Measurements from ENCODE around the gene GIT2.
"Not testable (repeated sequence)": the region's sequence is repeated elsewhere in the genome, so short reads cannot be mapped to it uniquely, and the experiment has no call there.

The GIT2 gene

GRCh38 chr12:109914461-109914860 is 81.7 kb downstream of the GIT2 start:
- Mint-ChIP-seq H3K36me3 (peaks cover 90% of the 10 kb centered on the region), H3K4me3 (no peak overlapping the region), H3K9me3 (no peaks in the 10 kb centered on the region), H3K27ac (peak overlapping the region; percentile 85), H3K4me1 (no peaks in the 10 kb centered on the region)
- ATAC-seq (no peak), DNase-seq (ENCODE audit: low spot score in 2 of 2) (no peak)

- ATAC-seq (no peak), DNase-seq (ENCODE audit: low spot score in 2 of 2) (no peak)
- Mint-ChIP-seq H3K4me3 (no peak overlapping the region), H3K36me3 (peaks cover 88% of the 10 kb centered on the region), H3K9me3 (no peaks in the 10 kb centered on the region), H3K27ac (no peak overlapping the region), H3K4me1 (no peaks in the 10 kb centered on the region)
These were observed 83.3 kb downstream of the GIT2 start for GRCh38 chr12:109912855-109913321.

GRCh38 chr12:109910969-109911348 is 85.2 kb downstream of the GIT2 start:
- no peaks in the 10 kb centered on the region for H3K9me3 Mint-ChIP-seq
- H3K4me3 Mint-ChIP-seq, result no peak overlapping the region
- no peaks in the 10 kb centered on the region for H3K4me1 Mint-ChIP-seq
- DNase-seq (ENCODE audit: low spot score in 2 of 2), result no peak
- ATAC-seq, result peak; percentile 54
- H3K36me3 Mint-ChIP-seq, result peaks cover 88% of the 10 kb centered on the region
- no peak overlapping the region for H3K27ac Mint-ChIP-seq

GRCh38 chr12:109910254-109910968 is 85.8 kb downstream of the GIT2 start:
- ATAC-seq, result no peak
- H3K27ac Mint-ChIP-seq, result no peak overlapping the region
- no peak for DNase-seq (ENCODE audit: low spot score in 2 of 2)
- no peaks in the 10 kb centered on the region for H3K9me3 Mint-ChIP-seq
- H3K36me3 Mint-ChIP-seq, result peaks cover 88% of the 10 kb centered on the region
- no peak overlapping the region for H3K4me3 Mint-ChIP-seq
- no peaks in the 10 kb centered on the region for H3K4me1 Mint-ChIP-seq

GRCh38 chr12:109905301-109905700 is 90.9 kb downstream of the GIT2 start:
- DNase-seq (ENCODE audit: low spot score in 2 of 2) (no peak), ATAC-seq (no peak)
- Mint-ChIP-seq H3K4me3 (no peak overlapping the region), H3K4me1 (peaks cover 25% of the 10 kb centered on the region), H3K36me3 (peaks cover 74% of the 10 kb centered on the region), H3K9me3 (no peaks in the 10 kb centered on the region), H3K27ac (peak overlapping the region; percentile 94)

- H3K4me3 Mint-ChIP-seq, result no peak overlapping the region
- no peak overlapping the region for H3K27ac Mint-ChIP-seq
- H3K36me3 Mint-ChIP-seq, result peaks cover 63% of the 10 kb centered on the region
- no peak for ATAC-seq
- peaks cover 31% of the 10 kb centered on the region for H3K4me1 Mint-ChIP-seq
- DNase-seq (ENCODE audit: low spot score in 2 of 2), result no peak
- no peaks in the 10 kb centered on the region for H3K9me3 Mint-ChIP-seq
These were observed 93.2 kb downstream of the GIT2 start for GRCh38 chr12:109902891-109903418.

- peaks cover 31% of the 10 kb centered on the region for H3K4me1 Mint-ChIP-seq
- H3K27ac Mint-ChIP-seq, result peak overlapping the region; percentile 95
- peaks cover 44% of the 10 kb centered on the region for H3K36me3 Mint-ChIP-seq
- no peaks in the 10 kb centered on the region for H3K9me3 Mint-ChIP-seq
- DNase-seq (ENCODE audit: low spot score in 2 of 2) (no peak), ATAC-seq (peak; percentile 12)
- peak overlapping the region; percentile 87 for H3K4me3 Mint-ChIP-seq
These were observed 95.2 kb downstream of the GIT2 start for GRCh38 chr12:109900752-109901580.

GRCh38 chr12:109899783-109900751 is 96.1 kb downstream of the GIT2 start, which contains the start of gene TCHP:
TSS of gene TCHP (plus strand) at chr12:109900274. CDS start at chr12:109903027, 2,753 bp downstream.
- Mint-ChIP-seq H3K4me3 (peak within 1 kb of the TSS; percentile 87), H3K36me3 (peaks cover 35% of the 10 kb centered on the region), H3K4me1 (peaks cover 29% of the 10 kb centered on the region), H3K27ac (peak within 1 kb of the TSS; percentile 95), H3K9me3 (no peaks in the 10 kb centered on the region)
- peak; percentile 90 for ATAC-seq
- peak; percentile 42 to 83 for DNase-seq (ENCODE audit: low spot score in 2 of 2)

- H3K4me1 Mint-ChIP-seq, result peaks cover 25% of the 10 kb centered on the region
- H3K27ac Mint-ChIP-seq, result peak overlapping the region; percentile 95
- not testable (repeated sequence) for ATAC-seq; DNase-seq (ENCODE audit: low spot score in 2 of 2); H3K9me3 Mint-ChIP-seq
- H3K36me3 Mint-ChIP-seq, result peaks cover 27% of the 10 kb centered on the region
- peak overlapping the region; percentile 87 for H3K4me3 Mint-ChIP-seq
These were observed 96.8 kb downstream of the GIT2 start for GRCh38 chr12:109899345-109899744.

- Mint-ChIP-seq H3K9me3 (no peaks in the 10 kb centered on the region), H3K4me3 (no peak overlapping the region)
These were observed 99.1 kb downstream of the GIT2 start for GRCh38 chr12:109897029-109897428.

GRCh38 chr12:109896188-109896587 is 100.0 kb downstream of the GIT2 start:
- H3K4me1 Mint-ChIP-seq, result peaks cover 35% of the 10 kb centered on the region
- no peaks in the 10 kb centered on the region for H3K9me3 Mint-ChIP-seq
- no peak for DNase-seq (ENCODE audit: low spot score in 2 of 2)
- H3K27ac Mint-ChIP-seq, result no peak overlapping the region
- no peak overlapping the region for H3K4me3 Mint-ChIP-seq
- peaks cover 11% of the 10 kb centered on the region for H3K36me3 Mint-ChIP-seq
- no peak for ATAC-seq

More at GRCh38 chr12:109897029-109897428, 99.1 kb downstream of the GIT2 start:
- DNase-seq (ENCODE audit: low spot score in 2 of 2) (no peak), ATAC-seq (no peak)
- Mint-ChIP-seq H3K27ac (no peak overlapping the region), H3K4me1 (peaks cover 40% of the 10 kb centered on the region), H3K36me3 (peaks cover 11% of the 10 kb centered on the region)

GRCh38 chr12:109894939-109895338 is 101.2 kb downstream of the GIT2 start:
- H3K36me3 Mint-ChIP-seq, result peaks cover 3% of the 10 kb centered on the region
- ATAC-seq (no peak), DNase-seq (ENCODE audit: low spot score in 2 of 2) (no peak)
- H3K9me3 Mint-ChIP-seq, result no peaks in the 10 kb centered on the region
- no peak overlapping the region for H3K4me3 Mint-ChIP-seq
- peaks cover 24% of the 10 kb centered on the region for H3K4me1 Mint-ChIP-seq
- H3K27ac Mint-ChIP-seq, result no peak overlapping the region

GRCh38 chr12:109893261-109893995 is 102.7 kb downstream of the GIT2 start:
- Mint-ChIP-seq H3K4me1 (peaks cover 37% of the 10 kb centered on the region), H3K36me3 (no peaks in the 10 kb centered on the region), H3K27ac (peak overlapping the region; percentile 17), H3K9me3 (no peaks in the 10 kb centered on the region), H3K4me3 (no peak overlapping the region)
- no peak for ATAC-seq
- DNase-seq (ENCODE audit: low spot score in 2 of 2), result no peak

GRCh38 chr12:109892748-109893147 is 103.4 kb downstream of the GIT2 start:
- DNase-seq (ENCODE audit: low spot score in 2 of 2) (peak; percentile 6 to 59), ATAC-seq (peak; percentile 60)
- H3K9me3 Mint-ChIP-seq, result no peaks in the 10 kb centered on the region
- no peak overlapping the region for H3K4me3 Mint-ChIP-seq
- peak overlapping the region; percentile 17 for H3K27ac Mint-ChIP-seq
- H3K36me3 Mint-ChIP-seq, result no peaks in the 10 kb centered on the region
- peaks cover 43% of the 10 kb centered on the region for H3K4me1 Mint-ChIP-seq

Measured in stimulated activated effector memory CD8-positive, alpha-beta T cell treated with anti-CD3 and anti-CD28 coated beads, Interleukin-12 subunit alpha, Interleukin-12 subunit beta, amount 100 ng/mL, for 72 hours (primary cell).